Heart left ventricle (tissue), 16 donors: Measurements from ENCODE around the gene TRMT44. TPM values are rescaled to one million over a fixed set of nuclear protein-coding genes. Genes with fewer than 3 reads are reported as not detected.

Experiments
- ATAC-seq, 4 donors: fragments of 200-7000 bp; cut with Tn5 transposase; one replicate each; pipeline ENCODE4 v1.9.1; 2020 to 2022; ENCODE audit warnings: moderate library complexity in 4 of 4, mild to moderate bottlenecking in 3 of 4, moderate number of reproducible peaks in 1 of 4
- DNase-seq, 5 donors: peaks; one replicate each; pipeline ENCODE4 v3.0.0-alpha.2; 2020
- H3K27ac ChIP-seq, 12 donors: fragments of 200-600 bp; sonication (generic) in 4 of 12; one replicate each; pipeline versions ENCODE4 v1.5.0 to v1.8.0; 2016 to 2022; ENCODE audit warnings: mild to moderate bottlenecking in 2 of 12
- H3K27me3 ChIP-seq, 9 donors: fragments of 200-600 bp; sonication (generic) in 2 of 9; one replicate each; pipeline versions ENCODE4 v1.5.1 to v1.8.0; 2016 to 2022; ENCODE audit warnings: mild to moderate bottlenecking in 3 of 9
- H3K36me3 ChIP-seq, 9 donors: fragments of 200-600 bp; sonication (generic) in 2 of 9; one replicate each; pipeline versions ENCODE4 v1.5.0 to v1.8.0; 2018 to 2022; ENCODE audit warnings: mild to moderate bottlenecking in 2 of 9
- H3K4me1 ChIP-seq, 12 donors: fragments of 200-600 bp; sonication (generic) in 4 of 12; one replicate each; pipeline versions ENCODE4 v1.5.0 to v1.8.0; 2016 to 2022; ENCODE audit warnings: mild to moderate bottlenecking in 3 of 12
- H3K4me3 ChIP-seq, 12 donors: fragments of 200-600 bp; sonication (generic) in 4 of 12; one replicate each; pipeline versions ENCODE4 v1.5.0 to v1.8.0; 2017 to 2022; ENCODE audit warnings: mild to moderate bottlenecking in 9 of 12, moderate library complexity in 4 of 12
- H3K9me3 ChIP-seq, 12 donors: fragments of 200-600 bp; sonication (generic) in 4 of 12; one replicate each; pipeline versions ENCODE4 v1.5.0 to v1.8.0; 2016 to 2022; ENCODE audit warnings: mild to moderate bottlenecking in 1 of 12
- CTCF ChIP-seq, 12 donors: fragments of 200-600 bp; sonication (generic) in 4 of 12; IDR thresholded peaks; one replicate each; pipeline versions ENCODE4 v1.5.0 to v1.8.0; 2018 to 2022; ENCODE audit warnings: antibody characterized with exemption in 12 of 12, mild to moderate bottlenecking in 5 of 12
- POLR2A ChIP-seq, 2 donors: fragments of 450-650 bp; IDR thresholded peaks; one replicate each; pipeline ENCODE4 v1.6.1; 2017; ENCODE audit warnings: antibody characterized with exemption in 2 of 2, mild to moderate bottlenecking in 2 of 2, moderate library complexity in 2 of 2
- WGBS, 4 donors: extraction: QIAGEN DNeasy Blood & Tissue Kit in 2 of 4; methylation state at CpG; one replicate each; pipeline versions ENCODE4 v1.1.5 to v1.1.7; 2013 to 2018; 5-methylcytosine and 5-hydroxymethylcytosine counted together
- intact Hi-C, 10 donors: fragments of 100-400 bp; cut with DNase I; formaldehyde crosslinking; loops; one replicate each; pipeline versions ENCODE4 v1.11.1 to v1.14.2; 2022
- polyA plus RNA-seq, 2 donors: library from polyadenylated mRNA; stranded (reverse); fragments of 200-250 nt; gene quantifications; one replicate each; pipeline ENCODE4 v1.2.3, GENCODE V29; 2013
- total RNA-seq, 9 donors: library from RNA; depleted of rRNA in 2 of 9; stranded (reverse); fragments of >200 nt in 2 of 9; fragmentation: NEBNext Ultra II Directional in 3 of 9; extraction: Animal tissue kit (Norgen Biotek cat#: 25700) in 3 of 9; gene quantifications; one replicate each; pipeline versions ENCODE4 v1.1.0 to v1.2.4, GENCODE V29; 2016 to 2023
- donor health status: ischemic (EF 13 %, LVEDD 7.1; RV severe dilation, severe dysfunction).
- donor health status: healthy with polysubstance abuse.
- donor health status: DM: no; HTN: yes; CAD: no.
- donor health status: DM: no; HTN: no; CAD: no.
- donor health status: ischemic (EF 25% LVEDD 6.9; RV normal size, moderate dysfunction).
- donor health status: ischemic (EF 25% LVEDD 5.7; RV mildly dilated, moderate dysfunction).
- donor health status: healthy.
- donor health status: DM: yes; HTN: yes; CAD: no.
- donor health status: ischemic (EF 35%, LVEDD 5.7; RV mildly dilated, moderate dysfunction).
- donor health status: nonischemic (EF 11% LVEDD 7.7; RV severe dilation, severe dysfunction).
- donor health status: DM: yes; HTN: yes; CAD: no.
- donor health status: PGD.
- donor health status: ischemic (EF 29% LVEDD 5.4; RV normal size, mild dysfunction).
- donor health status: nonischemic (EF 23%, LVEDD 6.1; RV moderate dilation, normal function).

Gene TRMT44
- total and polyA plus RNA-seq, 11 donors, result 6.1 to 11.7 (median 8.3) TPM

GRCh38 chr4:8502371-8502770, 61.8 kb downstream of the TRMT44 start:
- no peaks in the 10 kb centered on the region for H3K9me3 ChIP-seq
- TF ChIP-seq CTCF (IDR thresholded peaks at IDR 0.05), result no peak
- TF ChIP-seq POLR2A (IDR thresholded peaks at IDR 0.05), result no peak
- H3K4me3 ChIP-seq, result no peak overlapping the region
- H3K27ac ChIP-seq, result no peak overlapping the region
- no peaks in the 10 kb centered on the region for H3K36me3 ChIP-seq
- DNase-seq, result peak in 1 of 5 donors; percentile 22
- no peaks in the 10 kb centered on the region for H3K27me3 ChIP-seq
- 93 to 96% (median 94%) methylated on average over 4 to 6 of the region's 6 CpGs for WGBS, 4 donors
- peaks cover 0 to 42% (median 26%) of the 10 kb centered on the region in 12 donors for H3K4me1 ChIP-seq
- ATAC-seq, result no peak
- intact Hi-C loops, result no loop called here

- TF ChIP-seq CTCF (IDR thresholded peaks at IDR 0.05) (no peak), POLR2A (IDR thresholded peaks at IDR 0.05) (no peak)
- Histone ChIP-seq H3K4me1 (peaks cover 0 to 47% (median 27%) of the 10 kb centered on the region in 12 donors), H3K27me3 (no peaks in the 10 kb centered on the region), H3K27ac (no peak overlapping the region), H3K9me3 (no peaks in the 10 kb centered on the region), H3K36me3 (no peaks in the 10 kb centered on the region), H3K4me3 (no peak overlapping the region)
- 59 to 82% (median 62%) methylated on average over 5 to 13 of the region's 13 CpGs for WGBS, 4 donors
- intact Hi-C loops, result no loop called here
- ATAC-seq (peak in 2 of 4 donors; percentile 8 to 17), DNase-seq (peak in 1 of 5 donors; percentile 33)
Measured at GRCh38 chr4:8502836-8503585, 62.4 kb downstream of the TRMT44 start.

- no peaks in the 10 kb centered on the region for H3K9me3 ChIP-seq
- H3K27me3 ChIP-seq, result no peaks in the 10 kb centered on the region
- no peaks in the 10 kb centered on the region for H3K36me3 ChIP-seq
- WGBS, 4 donors, result 44 to 63% (median 59%) methylated on average over 10 to 11 of the region's 11 CpGs
- TF ChIP-seq CTCF (IDR thresholded peaks at IDR 0.05) (no peak), POLR2A (IDR thresholded peaks at IDR 0.05) (no peak)
- intact Hi-C loops, result no loop called here
- peak in 1 of 5 donors; percentile 61 for DNase-seq
- H3K4me3 ChIP-seq, result no peak overlapping the region
- peak in 1 of 4 donors; percentile 27 for ATAC-seq
- H3K27ac ChIP-seq, result no peak overlapping the region
- H3K4me1 ChIP-seq, result peaks cover 0 to 47% (median 27%) of the 10 kb centered on the region in 12 donors
Measured at GRCh38 chr4:8503801-8504200, 63.2 kb downstream of the TRMT44 start.

- DNase-seq (peak in 1 of 5 donors; percentile 51), ATAC-seq (peak in 1 of 4 donors; percentile 4)
- H3K27ac ChIP-seq, result no peak overlapping the region
- no peaks in the 10 kb centered on the region for H3K36me3 ChIP-seq
- H3K4me1 ChIP-seq, result peaks cover 0 to 47% (median 27%) of the 10 kb centered on the region in 12 donors
- H3K27me3 ChIP-seq, result no peaks in the 10 kb centered on the region
- intact Hi-C loops, result no loop called here
- WGBS, 4 donors, result 39 to 47% (median 42%) methylated on average over 14 to 15 of the region's 15 CpGs
- no peaks in the 10 kb centered on the region for H3K9me3 ChIP-seq
- TF ChIP-seq POLR2A (IDR thresholded peaks at IDR 0.05), result no peak
- no peak for TF ChIP-seq CTCF (IDR thresholded peaks at IDR 0.05)
- H3K4me3 ChIP-seq, result no peak overlapping the region
Measured at GRCh38 chr4:8504279-8505007, 63.9 kb downstream of the TRMT44 start.
